NCI-H446 treated with DMSO at 0.1 percent for 48 hours (cell line): ENCODE measurements around the gene POGZ.
A peak's percentile ranks its signal among the peaks of the same experiment; 100 is the strongest.
"Not testable (repeated sequence)": the region's sequence is repeated elsewhere in the genome, so short reads cannot be mapped to it uniquely, and the experiment has no call there.

Experiments
- DNase-seq: peaks from one replicate; lab custom pipeline; 2025; lab: John Stamatoyannopoulos, UW

The POGZ gene

GRCh38 chr1:151419819-151420218 lies 39.5 kb downstream of the POGZ start:
- no peak for DNase-seq

GRCh38 chr1:151418081-151418480 lies 41.2 kb downstream of the POGZ start:
- DNase-seq = no peak

- no peak for DNase-seq
Observed at GRCh38 chr1:151416231-151416630, 43.1 kb downstream of the POGZ start.

- DNase-seq = no peak
Observed at GRCh38 chr1:151411884-151412283, 47.4 kb downstream of the POGZ start.

GRCh38 chr1:151408891-151409290 lies 50.4 kb downstream of the POGZ start:
- no peak for DNase-seq

- no peak for DNase-seq
Observed at GRCh38 chr1:151407304-151407703, 52.0 kb downstream of the POGZ start.

- DNase-seq = no peak
Observed at GRCh38 chr1:151406176-151406575, 53.1 kb downstream of the POGZ start.

- no peak for DNase-seq
Observed at GRCh38 chr1:151405187-151405951, 53.9 kb downstream of the POGZ start.

- DNase-seq = no peak
Observed at GRCh38 chr1:151403612-151404011, 55.7 kb downstream of the POGZ start.

GRCh38 chr1:151402764-151403163 lies 56.5 kb downstream of the POGZ start:
- no peak for DNase-seq

GRCh38 chr1:151401860-151402259 lies 57.4 kb downstream of the POGZ start:
- no peak for DNase-seq

GRCh38 chr1:151401125-151401788 lies 58.0 kb downstream of the POGZ start:
- DNase-seq = no peak

- peak; percentile 89 for DNase-seq
Observed at GRCh38 chr1:151399324-151400171, 59.7 kb downstream of the POGZ start, which contains the start of gene PSMB4. Gene PSMB4 (plus strand): TSS chr1:151399573. CDS start chr1:151399588, 15 bp downstream.

- not testable (repeated sequence) for DNase-seq
Observed at GRCh38 chr1:151396265-151396664, 63.0 kb downstream of the POGZ start.

- no peak for DNase-seq
Observed at GRCh38 chr1:151393583-151393982, 65.7 kb downstream of the POGZ start.

- DNase-seq = no peak
Observed at GRCh38 chr1:151391079-151391563, 68.2 kb downstream of the POGZ start.

- not testable (repeated sequence) for DNase-seq
Observed at GRCh38 chr1:151390221-151391078, 68.8 kb downstream of the POGZ start.

- DNase-seq = no peak
Observed at GRCh38 chr1:151386002-151386401, 73.3 kb downstream of the POGZ start.

GRCh38 chr1:151384584-151384983 lies 74.7 kb downstream of the POGZ start:
- no peak for DNase-seq

GRCh38 chr1:151377150-151377884 lies 82.0 kb downstream of the POGZ start:
- no peak for DNase-seq

- DNase-seq = no peak
Observed at GRCh38 chr1:151373196-151373595, 86.1 kb downstream of the POGZ start.
